Loucy (cell line): ENCODE results near the gene FOXK1.

Experiments
- H2AFZ ChIP-seq: fragments of 200-600 bp; sonication (generic); 2 replicates; pipeline ENCODE4 v1.6.0; 2016; ENCODE audit warnings: antibody characterized with exemption, mild to moderate bottlenecking, low read length, moderate library complexity
- H3F3A ChIP-seq: fragments of 200-600 bp; 2 replicates; pipeline ENCODE4 v1.6.0; 2016; ENCODE audit warnings: antibody characterized with exemption, low read depth, mild to moderate bottlenecking
- H3K27me3 ChIP-seq: fragments of 200-600 bp; sonication (generic); 2 replicates; pipeline ENCODE4 v1.6.1; 2014; ENCODE audit warnings: low read length, mild to moderate bottlenecking; ENCODE audit not compliant: insufficient read depth, poor library complexity, severe bottlenecking
- H3K36me3 ChIP-seq: fragments of 200-600 bp; sonication (generic); 2 replicates; pipeline ENCODE4 v1.6.1; 2016; ENCODE audit warnings: low read length; ENCODE audit not compliant: insufficient read depth
- H3K4me1 ChIP-seq: fragments of 200-600 bp; sonication (generic); 2 replicates; pipeline ENCODE4 v1.5.1; 2014; ENCODE audit warnings: low read length, mild to moderate bottlenecking; ENCODE audit not compliant: insufficient read depth, poor library complexity, severe bottlenecking
- H3K4me2 ChIP-seq: fragments of 200-600 bp; sonication (generic); 2 replicates; pipeline ENCODE4 v1.6.0; 2014; ENCODE audit warnings: antibody characterized with exemption, low read length, low read depth, mild to moderate bottlenecking; ENCODE audit not compliant: poor library complexity, severe bottlenecking
- H3K4me3 ChIP-seq: fragments of 200-600 bp; sonication (generic); 2 replicates; pipeline ENCODE4 v1.5.1; 2014; ENCODE audit warnings: low read length, mild to moderate bottlenecking, mixed read lengths; ENCODE audit not compliant: poor library complexity, severe bottlenecking
- H3K79me2 ChIP-seq: fragments of 200-600 bp; sonication (generic); 2 replicates; pipeline ENCODE4 v1.6.1; 2014; ENCODE audit warnings: low read length; ENCODE audit not compliant: insufficient read depth
- H3K9ac ChIP-seq: fragments of 200-600 bp; sonication (generic); 2 replicates; pipeline ENCODE4 v1.6.0; 2014; ENCODE audit warnings: mild to moderate bottlenecking, low read depth, low read length, moderate library complexity; ENCODE audit not compliant: poor library complexity, severe bottlenecking
- H3K9me2 ChIP-seq: fragments of 200-600 bp; sonication (generic); replicated peaks from 2 replicates; pipeline ENCODE4 v1.6.1; 2016; ENCODE audit warnings: low read depth, low read length, mixed read lengths
- H3K9me3 ChIP-seq: fragments of 200-600 bp; sonication (generic); 2 replicates; pipeline ENCODE4 v1.6.1; 2014; ENCODE audit warnings: mild to moderate bottlenecking, antibody characterized with exemption, low read length, low read depth; ENCODE audit not compliant: insufficient read depth
- H4K20me1 ChIP-seq: fragments of 200-600 bp; sonication (generic); 2 replicates; pipeline ENCODE4 v1.6.0; 2014; ENCODE audit warnings: antibody characterized with exemption, low read length, mild to moderate bottlenecking; ENCODE audit not compliant: insufficient read depth, poor library complexity, severe bottlenecking
- CTCF ChIP-seq: fragments of 200-600 bp; sonication (generic); conservative IDR thresholded peaks from 2 replicates; pipeline ENCODE4 v1.5.1; 2014; ENCODE audit warnings: mild to moderate bottlenecking, antibody characterized with exemption, low read length
- EZH2phosphoT487 ChIP-seq: fragments of 200-600 bp; IDR thresholded peaks from 2 replicates; pipeline ENCODE4 v1.6.1; 2018; ENCODE audit warnings: antibody characterized with exemption, mild to moderate bottlenecking, moderate library complexity, borderline replicate concordance

Gene FOXK1

GRCh38 chr7:4724648-4725013, 42.5 kb downstream of the FOXK1 start:
- Histone ChIP-seq H3K4me1 (no peaks in the 10 kb centered on the region), H3F3A (no peaks in the 10 kb centered on the region), H3K9ac (no peak overlapping the region), H3K36me3 (peaks cover 19% of the 10 kb centered on the region; the same call in 1 of the 2 replicates), H2AFZ (no peak overlapping the region), H3K4me3 (no peak overlapping the region), H3K9me2 (no peaks in the 10 kb centered on the region), H3K4me2 (no peak overlapping the region), H3K9me3 (no peaks in the 10 kb centered on the region), H4K20me1 (peaks cover 8% of the 10 kb centered on the region), H3K27me3 (no peaks in the 10 kb centered on the region), H3K79me2 (peaks cover 48% of the 10 kb centered on the region; the same call in 1 of the 2 replicates)
- no peak for TF ChIP-seq EZH2phosphoT487
- TF ChIP-seq CTCF: no peak

GRCh38 chr7:4725014-4725849, 43.1 kb downstream of the FOXK1 start:
- Histone ChIP-seq H2AFZ (no peak overlapping the region), H3K36me3 (peaks cover 19% of the 10 kb centered on the region; the same call in 1 of the 2 replicates), H3K9me2 (no peaks in the 10 kb centered on the region), H3K4me1 (no peaks in the 10 kb centered on the region), H3K9ac (no peak overlapping the region), H3F3A (no peaks in the 10 kb centered on the region), H3K4me3 (no peak overlapping the region), H3K27me3 (no peaks in the 10 kb centered on the region), H4K20me1 (peaks cover 9% of the 10 kb centered on the region), H3K79me2 (peaks cover 47% of the 10 kb centered on the region; the same call in 1 of the 2 replicates), H3K4me2 (no peak overlapping the region), H3K9me3 (no peaks in the 10 kb centered on the region)
- no peak for TF ChIP-seq CTCF
- no peak for TF ChIP-seq EZH2phosphoT487

GRCh38 chr7:4725850-4726450, 43.9 kb downstream of the FOXK1 start:
- no peaks in the 10 kb centered on the region for H3K9me3 ChIP-seq
- no peaks in the 10 kb centered on the region for H3K4me1 ChIP-seq
- H3K4me2 ChIP-seq: no peak overlapping the region
- no peaks in the 10 kb centered on the region for H3K27me3 ChIP-seq
- TF ChIP-seq CTCF: no peak
- no peak for TF ChIP-seq EZH2phosphoT487
- H4K20me1 ChIP-seq: peaks cover 13% of the 10 kb centered on the region
- H3K4me3 ChIP-seq: no peak overlapping the region
- peaks cover 45% of the 10 kb centered on the region; the same call in 1 of the 2 replicates for H3K79me2 ChIP-seq
- no peaks in the 10 kb centered on the region for H3F3A ChIP-seq
- H3K36me3 ChIP-seq: peaks cover 19% of the 10 kb centered on the region; the same call in 1 of the 2 replicates
- H2AFZ ChIP-seq: no peak overlapping the region
- H3K9me2 ChIP-seq: no peaks in the 10 kb centered on the region
- no peak overlapping the region for H3K9ac ChIP-seq
